Measurements from ENCODE around the gene LMNB1. TPM values are rescaled to one million over a fixed set of nuclear protein-coding genes. Genes with fewer than 3 reads are reported as not detected.

The LMNB1 gene
- polyA plus RNA-seq, 3 donors, result 18.0 to 33.0 (median 28.2) TPM

DNA sequence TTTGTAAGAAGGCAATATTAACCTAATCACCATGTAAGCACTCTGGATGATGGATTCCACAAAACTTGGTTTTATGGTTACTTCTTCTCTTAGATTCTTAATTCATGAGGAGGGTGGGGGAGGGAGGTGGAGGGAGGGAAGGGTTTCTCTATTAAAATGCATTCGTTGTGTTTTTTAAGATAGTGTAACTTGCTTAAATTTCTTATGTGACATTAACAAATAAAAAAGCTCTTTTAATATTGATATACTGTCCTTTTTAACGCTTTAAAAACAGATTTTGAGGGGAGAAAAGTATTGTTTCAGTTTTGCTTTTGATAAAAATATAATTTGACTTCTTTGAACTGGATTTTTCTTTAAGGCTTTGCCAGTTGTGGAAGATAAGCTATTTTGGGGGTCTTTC lies 59.8 kb downstream of the LMNB1 start:
- peak overlapping the region in 1 of 2 donors; percentile 20 for H3K27ac ChIP-seq (ENCODE audit: low read depth in 1 of 2, low read length in 2 of 2)
- no CpG with 5 or more reads among the region's 2 CpGs for WGBS (ENCODE audit: insufficient coverage)
- H2AFZ ChIP-seq (ENCODE audit: insufficient read depth, low read depth, low read length, poor library complexity, severe bottlenecking), result no peak overlapping the region
- Mint-ChIP-seq H3K27ac (no peak overlapping the region), H3K4me1 (no peaks in the 10 kb centered on the region), H3K9me3 (no peaks in the 10 kb centered on the region), H3K27me3 (ENCODE audit: low read depth in 3 of 3) (no peaks in the 10 kb centered on the region), H3K4me3 (no peak overlapping the region), H3K36me3 (peaks cover 66 to 79% of the 10 kb centered on the region in 2 donors)
- peaks cover 37% of the 10 kb centered on the region for H3K79me2 ChIP-seq (ENCODE audit: insufficient read depth, low read length)
- no peak overlapping the region for H3K9ac ChIP-seq (ENCODE audit: insufficient read depth, low read length, poor library complexity, severe bottlenecking)
- TF ChIP-seq, protein P1, sequence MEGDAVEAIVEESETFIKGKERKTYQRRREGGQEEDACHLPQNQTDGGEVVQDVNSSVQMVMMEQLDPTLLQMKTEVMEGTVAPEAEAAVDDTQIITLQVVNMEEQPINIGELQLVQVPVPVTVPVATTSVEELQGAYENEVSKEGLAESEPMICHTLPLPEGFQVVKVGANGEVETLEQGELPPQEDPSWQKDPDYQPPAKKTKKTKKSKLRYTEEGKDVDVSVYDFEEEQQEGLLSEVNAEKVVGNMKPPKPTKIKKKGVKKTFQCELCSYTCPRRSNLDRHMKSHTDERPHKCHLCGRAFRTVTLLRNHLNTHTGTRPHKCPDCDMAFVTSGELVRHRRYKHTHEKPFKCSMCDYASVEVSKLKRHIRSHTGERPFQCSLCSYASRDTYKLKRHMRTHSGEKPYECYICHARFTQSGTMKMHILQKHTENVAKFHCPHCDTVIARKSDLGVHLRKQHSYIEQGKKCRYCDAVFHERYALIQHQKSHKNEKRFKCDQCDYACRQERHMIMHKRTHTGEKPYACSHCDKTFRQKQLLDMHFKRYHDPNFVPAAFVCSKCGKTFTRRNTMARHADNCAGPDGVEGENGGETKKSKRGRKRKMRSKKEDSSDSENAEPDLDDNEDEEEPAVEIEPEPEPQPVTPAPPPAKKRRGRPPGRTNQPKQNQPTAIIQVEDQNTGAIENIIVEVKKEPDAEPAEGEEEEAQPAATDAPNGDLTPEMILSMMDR (IDR thresholded peaks at IDR 0.05), result no peak
- H3K4me1 ChIP-seq (ENCODE audit: control insufficient read depth in 1 of 2, insufficient read depth in 2 of 2, low read length in 2 of 2), result no peaks in the 10 kb centered on the region
- H3K36me3 ChIP-seq (replicated peaks in 1 of 2; ENCODE audit: control insufficient read depth in 1 of 2, insufficient read depth in 2 of 2, low read length in 2 of 2), result peaks cover 55 to 76% of the 10 kb centered on the region in 2 donors
- DNase-seq, result no peak
- H3K4me3 ChIP-seq (replicated peaks in 1 of 3; ENCODE audit: low read depth in 2 of 3, low read length in 3 of 3), result no peak overlapping the region
- intact Hi-C loops (cut with micrococcal nuclease), result no loop called here
- peaks cover under 1% of the 10 kb centered on the region for H4K20me1 ChIP-seq (ENCODE audit: insufficient read depth, low read length)
- no peaks in the 10 kb centered on the region for H3K27me3 ChIP-seq (ENCODE audit: control insufficient read depth in 2 of 2, insufficient read depth in 2 of 2, low read length in 2 of 2)
- H3K9me3 ChIP-seq (replicated peaks in 1 of 2; ENCODE audit: control insufficient read depth in 1 of 2, insufficient read depth in 1 of 2, low read length in 2 of 2), result no peaks in the 10 kb centered on the region
- H3K4me2 ChIP-seq (replicated peaks; ENCODE audit: extremely low read depth, low read length, poor library complexity, severe bottlenecking), result no peak overlapping the region

DNA sequence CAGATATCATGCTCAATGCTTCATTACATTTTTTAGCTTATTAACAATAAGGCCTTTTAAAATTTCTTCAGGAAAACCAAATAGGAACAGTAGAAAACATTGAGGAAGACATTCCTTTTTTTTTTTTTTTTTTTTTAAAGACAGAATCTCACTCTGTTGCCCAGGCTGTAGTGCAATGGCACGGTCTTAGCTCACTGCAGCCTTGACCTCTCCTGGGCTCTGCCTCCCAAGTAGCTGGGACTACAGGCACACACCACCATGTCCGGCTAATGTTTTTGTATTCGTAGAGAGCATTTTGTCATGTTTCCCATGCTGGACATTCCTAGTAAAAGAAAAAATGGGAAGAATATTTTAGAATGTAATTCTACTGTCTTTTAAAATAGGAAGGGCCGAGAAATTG lies 60.3 kb downstream of the LMNB1 start:
- Histone ChIP-seq H2AFZ (ENCODE audit: insufficient read depth, low read depth, low read length, poor library complexity, severe bottlenecking) (no peak overlapping the region), H3K36me3 (replicated peaks in 1 of 2; ENCODE audit: control insufficient read depth in 1 of 2, insufficient read depth in 2 of 2, low read length in 2 of 2) (peaks cover 50 to 71% of the 10 kb centered on the region in 2 donors), H3K4me2 (replicated peaks; ENCODE audit: extremely low read depth, low read length, poor library complexity, severe bottlenecking) (no peak overlapping the region), H3K79me2 (ENCODE audit: insufficient read depth, low read length) (peaks cover 34% of the 10 kb centered on the region), H3K9me3 (replicated peaks in 1 of 2; ENCODE audit: control insufficient read depth in 1 of 2, insufficient read depth in 1 of 2, low read length in 2 of 2) (no peaks in the 10 kb centered on the region), H3K27me3 (ENCODE audit: control insufficient read depth in 2 of 2, insufficient read depth in 2 of 2, low read length in 2 of 2) (no peaks in the 10 kb centered on the region), H3K4me3 (replicated peaks in 1 of 3; ENCODE audit: low read depth in 2 of 3, low read length in 3 of 3) (no peak overlapping the region), H4K20me1 (ENCODE audit: insufficient read depth, low read length) (no peaks in the 10 kb centered on the region), H3K4me1 (ENCODE audit: control insufficient read depth in 1 of 2, insufficient read depth in 2 of 2, low read length in 2 of 2) (no peaks in the 10 kb centered on the region), H3K9ac (ENCODE audit: insufficient read depth, low read length, poor library complexity, severe bottlenecking) (no peak overlapping the region), H3K27ac (ENCODE audit: low read depth in 1 of 2, low read length in 2 of 2) (peak overlapping the region in 1 of 2 donors; percentile 13)
- Mint-ChIP-seq H3K9me3 (peaks cover 0 to 2% (median 0%) of the 10 kb centered on the region in 7 donors), H3K36me3 (peaks cover 66 to 78% of the 10 kb centered on the region in 2 donors), H3K4me1 (no peaks in the 10 kb centered on the region), H3K27me3 (ENCODE audit: low read depth in 3 of 3) (no peaks in the 10 kb centered on the region), H3K4me3 (no peak overlapping the region), H3K27ac (peak overlapping the region in 2 of 7 donors; percentile 20 to 72)
- intact Hi-C loops (cut with micrococcal nuclease), result no loop called here
- 90% methylated on average over 2 of the region's 4 CpGs for WGBS (ENCODE audit: insufficient coverage)
- TF ChIP-seq, protein P1 (IDR thresholded peaks at IDR 0.05), result no peak
- DNase-seq, result no peak

Data from CD14-positive monocyte (primary cell).